Lower lobe of right lung (tissue), 2 donors: ENCODE measurements around the gene MZT2B. TPM values are rescaled to one million over a fixed set of nuclear protein-coding genes. Genes with fewer than 3 reads are reported as not detected.
"Not testable (repeated sequence)": the region's sequence is repeated elsewhere in the genome, so short reads cannot be mapped to it uniquely, and the experiment has no call there.

ENCODE experiments used
- ATAC-seq, 2 donors: fragments of 200-7000 bp; cut with Tn5 transposase; one replicate each; pipeline ENCODE4 v1.9.1; 2020 to 2022; ENCODE audit warnings: mild to moderate bottlenecking in 2 of 2, moderate library complexity in 2 of 2
- DNase-seq: peaks from one replicate; pipeline ENCODE4 v3.0.0-alpha.2; 2020
- H3K27ac ChIP-seq: fragments of 200-600 bp; one replicate; pipeline ENCODE4 v1.8.0; 2022
- H3K27me3 ChIP-seq: fragments of 200-600 bp; one replicate; pipeline ENCODE4 v1.8.0; 2022; ENCODE audit warnings: low read depth
- H3K36me3 ChIP-seq: fragments of 200-600 bp; one replicate; pipeline ENCODE4 v1.8.0; 2022; ENCODE audit warnings: mild to moderate bottlenecking
- H3K4me1 ChIP-seq: fragments of 200-600 bp; one replicate; pipeline ENCODE4 v1.8.0; 2022
- H3K4me3 ChIP-seq: fragments of 200-600 bp; one replicate; pipeline ENCODE4 v1.8.0; 2022; ENCODE audit warnings: mild to moderate bottlenecking
- H3K9me3 ChIP-seq: fragments of 200-600 bp; one replicate; pipeline ENCODE4 v1.8.0; 2022
- intact Hi-C: fragments of 100-400 bp; cut with DNase I; formaldehyde crosslinking; loops from one replicate; pipeline ENCODE4 v1.11.0; 2022
- total RNA-seq: library from RNA; stranded (reverse); fragmentation: NEBNext Ultra II Directional; extraction: Animal tissue kit (Norgen Biotek cat#: 25700); gene quantifications from one replicate; pipeline ENCODE4 v1.2.1, GENCODE V29; 2021
- TF ChIP-seq, protein P1 (sequence below): fragments of 200-600 bp; IDR thresholded peaks from one replicate; pipeline ENCODE4 v1.8.0; 2022; ENCODE audit warnings: antibody characterized with exemption, mild to moderate bottlenecking
- donor health status: DM: no; HTN: yes; CAD: no; lungs with severe emphysema.

The MZT2B gene
- total RNA-seq, 1 donor from 2014 or later: 125 TPM

DNA sequence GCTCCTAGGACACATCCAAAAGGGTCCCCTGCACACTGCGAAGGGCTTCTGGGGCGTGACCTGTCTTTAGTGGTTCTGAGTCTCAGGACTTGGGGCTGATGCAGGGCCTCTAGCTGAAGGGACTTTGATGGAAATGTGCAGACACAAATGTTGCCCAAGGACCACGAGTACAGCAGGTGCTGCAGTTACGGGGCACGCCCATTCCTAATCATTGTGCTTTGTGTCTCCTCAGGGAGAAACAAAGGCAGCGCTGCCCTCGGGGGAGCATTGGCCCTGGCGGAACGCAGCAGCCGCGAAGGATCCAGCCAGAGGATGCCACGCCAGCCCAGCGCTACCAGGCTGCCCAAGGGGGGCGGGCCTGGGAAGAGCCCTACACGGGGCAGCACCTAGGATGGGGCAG lies 8.2 kb downstream of the MZT2B start:
- no peak for DNase-seq
- Histone ChIP-seq H3K9me3 (no peaks in the 10 kb centered on the region), H3K4me1 (no peaks in the 10 kb centered on the region), H3K27ac (no peak overlapping the region), H3K36me3 (peaks cover 4% of the 10 kb centered on the region), H3K4me3 (no peak overlapping the region), H3K27me3 (no peaks in the 10 kb centered on the region)
- TF ChIP-seq, protein P1, sequence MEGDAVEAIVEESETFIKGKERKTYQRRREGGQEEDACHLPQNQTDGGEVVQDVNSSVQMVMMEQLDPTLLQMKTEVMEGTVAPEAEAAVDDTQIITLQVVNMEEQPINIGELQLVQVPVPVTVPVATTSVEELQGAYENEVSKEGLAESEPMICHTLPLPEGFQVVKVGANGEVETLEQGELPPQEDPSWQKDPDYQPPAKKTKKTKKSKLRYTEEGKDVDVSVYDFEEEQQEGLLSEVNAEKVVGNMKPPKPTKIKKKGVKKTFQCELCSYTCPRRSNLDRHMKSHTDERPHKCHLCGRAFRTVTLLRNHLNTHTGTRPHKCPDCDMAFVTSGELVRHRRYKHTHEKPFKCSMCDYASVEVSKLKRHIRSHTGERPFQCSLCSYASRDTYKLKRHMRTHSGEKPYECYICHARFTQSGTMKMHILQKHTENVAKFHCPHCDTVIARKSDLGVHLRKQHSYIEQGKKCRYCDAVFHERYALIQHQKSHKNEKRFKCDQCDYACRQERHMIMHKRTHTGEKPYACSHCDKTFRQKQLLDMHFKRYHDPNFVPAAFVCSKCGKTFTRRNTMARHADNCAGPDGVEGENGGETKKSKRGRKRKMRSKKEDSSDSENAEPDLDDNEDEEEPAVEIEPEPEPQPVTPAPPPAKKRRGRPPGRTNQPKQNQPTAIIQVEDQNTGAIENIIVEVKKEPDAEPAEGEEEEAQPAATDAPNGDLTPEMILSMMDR: no peak
- intact Hi-C loops: no loop called here
- peak in 1 of 2 donors; percentile 7 for ATAC-seq

DNA sequence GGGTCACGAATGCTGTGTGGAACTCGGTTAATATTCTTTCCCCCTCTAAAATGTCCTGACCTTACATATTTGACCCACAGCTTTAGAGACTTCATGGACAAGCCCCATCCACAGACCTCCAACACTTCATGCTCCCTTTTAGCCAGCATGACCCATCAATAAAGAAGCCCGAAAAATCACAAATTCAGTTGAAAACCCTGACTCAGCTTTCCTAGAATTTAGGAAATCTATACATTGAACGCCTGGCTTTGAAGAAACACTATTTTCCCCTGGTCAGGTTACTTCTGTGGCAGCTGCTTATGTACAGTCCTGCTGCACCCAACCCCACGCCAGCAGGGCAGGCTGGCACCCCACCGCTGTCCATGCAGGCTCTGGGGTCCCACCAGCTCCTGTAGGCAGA lies 9.3 kb downstream of the MZT2B start:
- H3K36me3 ChIP-seq, H3K4me1 ChIP-seq, H3K27me3 ChIP-seq, intact Hi-C loops, H3K27ac ChIP-seq, H3K9me3 ChIP-seq, ATAC-seq, H3K4me3 ChIP-seq, DNase-seq: not testable (repeated sequence)

DNA sequence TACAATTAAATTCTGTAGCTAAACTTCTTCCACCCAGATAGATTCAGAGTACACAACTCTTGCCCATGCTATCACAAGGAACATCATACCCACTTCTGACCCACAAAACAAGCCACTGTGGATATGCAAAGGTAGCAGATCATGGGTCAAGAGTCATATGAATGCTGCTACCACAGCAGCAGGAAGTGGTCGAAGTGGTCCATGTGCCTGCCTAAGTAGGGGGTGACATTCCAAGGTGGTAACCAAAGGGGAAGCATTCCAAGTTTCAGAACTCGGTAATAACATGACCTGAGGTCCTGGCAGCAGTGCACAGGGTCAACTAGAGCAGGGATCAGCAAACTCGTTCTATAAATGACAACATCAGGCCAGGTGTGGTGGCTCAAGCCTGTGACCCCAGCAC lies 10.4 kb downstream of the MZT2B start:
- DNase-seq, H3K9me3 ChIP-seq, H3K4me3 ChIP-seq, H3K4me1 ChIP-seq, H3K27ac ChIP-seq, H3K36me3 ChIP-seq, H3K27me3 ChIP-seq, ATAC-seq, intact Hi-C loops: not testable (repeated sequence)

DNA sequence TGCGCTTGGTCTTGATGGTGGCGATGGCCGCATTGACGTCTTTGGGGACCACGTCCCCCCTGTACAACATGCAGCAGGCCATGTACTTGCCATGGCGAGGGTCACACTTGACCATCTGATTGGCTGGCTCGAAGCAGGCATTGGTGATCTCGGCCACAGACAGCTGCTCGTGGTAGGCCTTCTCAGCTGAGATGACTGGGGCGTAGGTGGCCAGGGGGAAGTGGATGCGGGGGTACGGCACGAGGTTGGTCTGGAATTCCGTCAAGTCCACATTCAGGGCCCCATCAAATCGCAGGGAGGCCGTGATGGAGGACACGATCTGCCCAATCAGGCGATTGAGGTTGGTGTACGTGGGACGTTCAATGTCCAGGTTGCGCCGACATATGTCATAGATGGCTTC lies 11.8 kb downstream of the MZT2B start:
- H3K27ac ChIP-seq, H3K27me3 ChIP-seq, ATAC-seq, H3K9me3 ChIP-seq, DNase-seq, intact Hi-C loops, H3K36me3 ChIP-seq, H3K4me1 ChIP-seq, H3K4me3 ChIP-seq: not testable (repeated sequence)

DNA sequence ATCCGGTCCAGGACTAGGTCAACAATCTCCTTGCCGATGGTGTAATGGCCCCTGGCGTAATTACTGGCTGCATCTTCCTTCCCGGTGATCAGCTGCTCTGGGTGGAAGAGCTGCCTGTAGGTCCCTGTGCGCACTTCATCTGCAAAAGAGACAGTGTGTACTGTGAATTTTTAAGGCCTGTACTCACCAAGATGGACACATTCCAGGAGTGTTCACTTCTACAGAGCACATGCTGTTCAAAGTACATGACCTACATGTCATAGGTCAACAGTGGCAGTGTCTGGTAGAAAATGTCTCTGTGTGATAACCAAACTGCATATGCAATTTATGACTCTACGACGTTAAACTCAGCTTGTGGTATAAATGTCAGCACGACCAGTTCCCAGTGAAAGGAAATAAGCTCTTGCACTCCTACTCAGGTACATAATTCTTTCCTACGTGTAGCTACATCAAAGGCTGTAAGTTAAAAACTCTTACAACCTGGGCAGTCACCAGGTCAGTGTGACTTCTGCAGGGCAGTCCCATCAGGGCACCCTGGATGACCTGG lies 13.1 kb downstream of the MZT2B start:
- H3K4me1 ChIP-seq, H3K36me3 ChIP-seq, H3K27me3 ChIP-seq, intact Hi-C loops, H3K27ac ChIP-seq, ATAC-seq, H3K4me3 ChIP-seq, DNase-seq, H3K9me3 ChIP-seq: not testable (repeated sequence)

DNA sequence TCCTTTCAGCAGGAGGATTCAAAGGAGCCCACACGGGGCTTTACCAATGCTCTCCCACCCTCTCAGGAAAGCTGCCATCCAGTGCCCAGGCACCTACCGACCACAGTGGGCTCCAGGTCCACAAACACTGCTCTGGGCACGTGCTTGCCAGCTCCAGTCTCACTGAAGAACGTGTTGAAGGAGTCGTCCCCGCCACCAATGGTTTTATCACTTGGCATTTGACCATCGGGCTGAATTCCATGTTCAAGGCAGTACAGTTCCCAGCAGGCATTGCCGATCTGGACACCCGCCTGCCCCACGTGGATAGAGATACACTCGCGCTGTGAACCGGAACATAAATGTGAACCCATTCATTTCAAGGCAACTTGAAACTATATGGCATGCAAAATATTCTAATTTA lies 14.0 kb downstream of the MZT2B start:
- H3K27me3 ChIP-seq, DNase-seq, H3K4me3 ChIP-seq, H3K27ac ChIP-seq, ATAC-seq, H3K9me3 ChIP-seq, intact Hi-C loops, H3K4me1 ChIP-seq, H3K36me3 ChIP-seq: not testable (repeated sequence)

DNA sequence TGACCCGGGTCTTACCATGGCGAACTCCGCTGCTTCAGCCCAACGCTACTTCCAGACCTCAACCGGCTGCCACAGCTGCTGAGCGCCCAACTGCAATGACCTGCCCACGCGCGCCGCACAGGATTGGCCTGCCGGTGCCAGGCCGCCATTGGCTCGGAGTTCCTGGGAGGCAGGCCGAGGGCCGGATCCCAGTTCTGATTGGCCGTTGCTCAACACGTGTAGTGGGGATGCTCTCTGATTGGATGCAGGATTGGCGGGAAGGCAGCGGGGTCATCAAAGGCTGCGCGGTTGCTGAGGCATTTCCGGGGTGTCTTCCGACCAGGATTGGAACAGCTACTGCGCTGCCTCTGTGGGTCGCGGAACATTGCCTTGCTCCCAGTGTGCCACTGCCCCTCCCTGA lies 16.3 kb downstream of the MZT2B start, which contains the start of gene TUBA3E:
Gene TUBA3E, minus strand, starts transcription at position 97 of the 400 bp plus-strand sequence. Its CDS starts 79 bp downstream, at position 18.
- H3K27ac ChIP-seq: no peak within 1 kb of the TSS
- intact Hi-C loops: no loop called here
- ATAC-seq: no peak
- no peaks in the 10 kb centered on the region for H3K36me3 ChIP-seq
- H3K4me1 ChIP-seq: no peaks in the 10 kb centered on the region
- DNase-seq: no peak
- no peaks in the 10 kb centered on the region for H3K9me3 ChIP-seq
- H3K4me3 ChIP-seq: no peak within 1 kb of the TSS
- TF ChIP-seq, protein P1: no peak
- no peaks in the 10 kb centered on the region for H3K27me3 ChIP-seq

DNA sequence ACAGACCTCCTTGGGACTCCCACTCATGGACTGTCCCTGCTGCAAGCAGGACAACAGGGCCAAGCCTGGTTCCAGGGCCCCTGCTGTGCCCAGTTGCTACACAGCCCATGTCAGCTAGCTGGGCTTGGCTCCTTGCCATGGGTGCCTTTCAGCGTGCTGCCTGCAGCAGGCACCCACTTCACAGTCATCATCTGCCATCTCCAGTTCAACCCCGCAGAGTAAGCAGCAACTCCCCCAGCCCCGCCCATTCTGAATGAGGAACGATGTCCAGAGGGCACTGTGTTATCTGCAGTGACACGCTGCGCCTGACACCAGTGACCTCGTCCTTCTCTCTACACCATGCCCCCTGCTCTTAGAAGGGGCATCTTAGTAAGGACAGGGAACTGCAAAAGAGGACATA lies 20.5 kb downstream of the MZT2B start:
- H3K36me3 ChIP-seq, H3K4me1 ChIP-seq, H3K4me3 ChIP-seq, H3K9me3 ChIP-seq, H3K27ac ChIP-seq, H3K27me3 ChIP-seq, intact Hi-C loops: not testable (repeated sequence)
- peak; percentile 51 to 75 for ATAC-seq
- peak; percentile 57 for DNase-seq

DNA sequence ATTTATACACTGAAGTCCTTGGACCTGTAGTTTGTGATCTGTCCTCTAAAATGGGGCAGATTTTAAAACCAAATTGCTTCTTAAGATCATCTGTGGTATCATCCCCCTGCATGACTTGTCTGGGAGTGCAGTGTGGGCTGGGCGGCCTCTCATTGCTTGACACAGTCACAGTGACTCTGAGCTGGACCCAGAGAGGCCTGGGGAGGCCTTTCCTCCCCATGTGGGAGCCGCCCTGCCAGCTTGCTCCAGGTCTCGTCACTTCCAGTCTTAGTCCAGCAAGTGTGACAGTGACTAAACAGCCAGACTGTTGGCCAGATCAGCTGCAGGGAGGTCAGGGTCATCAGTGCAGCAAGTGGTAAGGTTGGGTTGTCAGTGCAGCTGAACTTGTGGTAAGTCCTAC lies 21.1 kb downstream of the MZT2B start:
- H3K27ac ChIP-seq, H3K9me3 ChIP-seq, H3K4me1 ChIP-seq, ATAC-seq, DNase-seq, intact Hi-C loops, H3K4me3 ChIP-seq, H3K36me3 ChIP-seq, H3K27me3 ChIP-seq: not testable (repeated sequence)

DNA sequence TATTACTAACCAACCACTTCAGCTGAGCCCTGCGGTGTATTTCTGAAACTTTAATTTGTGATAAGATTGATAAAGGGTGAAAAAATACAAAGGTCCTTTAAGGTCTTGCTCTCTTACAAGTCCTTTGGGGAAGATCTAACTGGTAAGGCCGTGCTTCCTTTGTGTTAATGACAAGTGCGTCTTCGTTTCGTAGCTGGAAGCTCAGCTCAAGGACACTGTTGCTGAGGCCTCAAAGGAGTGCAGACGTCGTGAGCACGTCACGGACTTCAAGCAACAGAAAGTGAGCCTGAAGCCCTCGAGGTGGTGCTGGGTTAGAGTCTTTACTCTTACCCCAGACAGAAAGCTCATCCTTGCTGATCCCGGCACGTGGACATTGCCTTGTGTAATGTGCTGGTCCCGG lies 25.0 kb downstream of the MZT2B start:
- DNase-seq, H3K36me3 ChIP-seq, intact Hi-C loops, H3K27me3 ChIP-seq, H3K9me3 ChIP-seq, H3K27ac ChIP-seq, H3K4me1 ChIP-seq, H3K4me3 ChIP-seq, ATAC-seq: not testable (repeated sequence)

DNA sequence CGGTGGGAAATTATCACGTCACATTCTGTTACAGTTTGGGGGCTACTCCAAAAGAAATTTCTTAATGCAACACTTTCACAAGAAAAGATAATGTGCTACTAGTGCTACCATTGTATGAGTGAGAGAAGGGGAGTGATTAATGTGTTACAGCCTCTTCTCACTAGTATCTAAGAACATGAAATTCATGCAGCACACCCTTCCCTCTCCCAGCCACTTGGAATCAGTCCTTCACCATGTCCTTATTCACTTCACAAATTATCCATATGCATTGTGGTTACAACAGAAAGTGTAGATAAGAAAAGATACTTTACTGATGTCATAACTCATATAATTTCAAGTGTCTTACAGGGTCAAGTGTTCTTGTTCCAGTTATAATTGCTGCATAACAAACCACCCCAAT lies 37.1 kb downstream of the MZT2B start:
- intact Hi-C loops, H3K4me1 ChIP-seq, H3K4me3 ChIP-seq, H3K27me3 ChIP-seq, H3K9me3 ChIP-seq, H3K36me3 ChIP-seq, ATAC-seq, H3K27ac ChIP-seq, DNase-seq: not testable (repeated sequence)

DNA sequence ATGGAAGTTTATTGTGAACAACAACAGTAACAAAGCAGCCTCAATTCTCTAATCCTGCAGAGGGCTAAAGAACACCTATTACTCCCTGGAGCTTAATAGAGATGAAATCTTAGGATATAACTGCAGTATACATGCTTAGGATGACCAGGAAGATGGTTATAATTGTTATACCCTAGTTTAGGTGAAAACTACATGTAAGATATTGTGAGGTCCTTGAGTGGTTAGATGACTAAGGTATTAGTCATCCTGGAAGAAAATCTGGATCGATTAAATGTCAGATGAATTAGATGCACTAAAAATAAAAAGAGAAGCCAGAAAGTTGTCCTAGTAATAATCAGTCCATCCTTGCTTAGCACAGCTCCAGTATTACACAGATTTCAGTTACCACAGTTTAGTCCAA lies 38.4 kb downstream of the MZT2B start:
- not testable (repeated sequence) for DNase-seq, ATAC-seq

DNA sequence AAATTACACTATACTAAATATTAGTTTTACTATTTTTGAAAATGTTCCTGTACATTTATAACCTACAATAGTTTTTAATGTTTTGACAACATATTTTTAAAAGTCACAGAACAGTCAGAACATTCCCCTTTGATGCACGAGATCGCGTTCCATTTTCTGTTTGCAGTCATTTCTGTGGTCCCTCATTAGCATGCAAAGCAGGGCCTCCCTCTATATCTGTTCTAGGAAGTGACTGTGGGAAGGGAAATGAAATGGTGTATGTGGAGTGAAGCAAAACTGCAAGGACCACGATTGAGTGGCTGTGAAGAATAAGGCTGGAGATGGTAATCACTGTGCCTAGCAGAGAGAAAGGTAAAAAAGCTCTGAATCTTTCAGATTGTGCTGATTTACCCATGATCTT lies 40.5 kb downstream of the MZT2B start:
- H3K4me1 ChIP-seq, ATAC-seq, intact Hi-C loops, H3K9me3 ChIP-seq, H3K36me3 ChIP-seq, H3K27me3 ChIP-seq, H3K27ac ChIP-seq, H3K4me3 ChIP-seq, DNase-seq: not testable (repeated sequence)

More for the DNA sequence above, 38.4 kb downstream of the MZT2B start:
- intact Hi-C loops, H3K27me3 ChIP-seq, H3K27ac ChIP-seq, H3K36me3 ChIP-seq, H3K9me3 ChIP-seq, H3K4me3 ChIP-seq, H3K4me1 ChIP-seq: not testable (repeated sequence)
